ENCODE results near the gene DENND1A.

DNA sequence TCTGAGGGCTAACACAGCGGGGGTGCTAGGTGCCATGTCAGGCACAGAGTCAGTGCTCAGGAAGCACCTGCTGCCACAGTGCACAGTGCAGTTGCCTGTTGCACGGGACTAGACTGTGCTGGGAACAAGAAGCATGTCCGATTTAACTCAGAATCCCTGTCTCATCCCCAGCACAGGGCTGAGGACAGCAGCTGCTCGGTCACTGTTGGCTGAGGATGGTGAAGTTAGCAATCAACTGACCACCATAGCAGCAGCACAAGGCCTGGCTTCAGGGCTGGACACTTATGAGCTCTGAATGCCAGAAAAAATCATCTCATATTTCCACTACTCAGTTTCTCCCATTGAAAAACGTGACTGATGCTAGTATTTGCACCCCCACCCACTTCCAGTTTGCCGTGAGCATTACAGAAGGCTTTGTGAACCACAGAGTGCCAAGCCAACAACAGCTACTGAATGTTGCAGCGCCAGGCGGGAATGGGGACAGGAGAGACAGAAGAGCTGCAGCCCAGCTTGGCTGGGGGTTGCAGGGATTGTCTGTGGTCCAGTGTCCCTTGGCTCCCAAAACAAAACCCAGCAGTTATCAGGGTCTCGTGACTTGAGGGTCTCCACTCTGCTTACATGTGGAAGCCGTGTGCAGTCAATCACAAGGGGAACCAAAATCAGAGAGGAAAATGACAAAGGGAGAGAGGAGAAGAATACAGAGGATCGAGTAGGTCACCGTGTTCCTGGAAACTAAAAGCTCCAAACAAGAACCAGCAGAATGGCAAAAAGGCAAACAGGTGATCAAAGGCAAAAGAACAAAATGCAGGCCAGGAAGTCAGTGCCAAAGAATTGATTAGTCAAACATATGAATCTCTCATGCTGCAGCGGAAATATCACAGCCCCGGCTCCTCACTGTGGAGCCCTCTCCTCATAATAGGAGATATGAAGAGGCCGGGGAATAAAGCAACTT, 418.3 kb downstream of the DENND1A start:
- TF ChIP-seq GATA3 (IDR thresholded peaks at IDR 0.05; ENCODE audit: low read depth, low read length) = no peak
- TF ChIP-seq GATA2 (IDR thresholded peaks at IDR 0.05; ENCODE audit: low read depth, low read length) = no peak

Data from SH-SY5Y (cell line).